HG03139 (cell line): ENCODE data around the gene CCNO.

ENCODE experiments used
- ATAC-seq: cut with Tn5 transposase; IDR thresholded peaks from one replicate; pipeline ENCODE4 v1.9.1; 2021; ENCODE audit not compliant: unreplicated experiment

CCNO gene

GRCh38 chr5:55223812-55224240, 9.6 kb downstream of the CCNO start:
- ATAC-seq, result no peak

GRCh38 chr5:55222985-55223811, 10.2 kb downstream of the CCNO start:
- ATAC-seq, result no peak

GRCh38 chr5:55222092-55222984, 11.1 kb downstream of the CCNO start:
- no peak for ATAC-seq

GRCh38 chr5:55220433-55221185, 12.8 kb downstream of the CCNO start:
- no peak for ATAC-seq

- no peak for ATAC-seq
Observed at GRCh38 chr5:55219770-55220169, 13.6 kb downstream of the CCNO start.

- no peak for ATAC-seq
Observed at GRCh38 chr5:55218967-55219366, 14.4 kb downstream of the CCNO start.

GRCh38 chr5:55211184-55211874, 22.1 kb downstream of the CCNO start:
- no peak for ATAC-seq

- no peak for ATAC-seq
Observed at GRCh38 chr5:55205001-55205400, 28.4 kb downstream of the CCNO start.

- ATAC-seq, result no peak
Observed at GRCh38 chr5:55191165-55191564, 42.2 kb downstream of the CCNO start.

- no peak for ATAC-seq
Observed at GRCh38 chr5:55188656-55189540, 44.5 kb downstream of the CCNO start.

GRCh38 chr5:55187370-55187769, 46.0 kb downstream of the CCNO start:
- ATAC-seq, result no peak
